Measurements from ENCODE around the gene BRF1.
"Not testable (repeated sequence)": the region's sequence is repeated elsewhere in the genome, so short reads cannot be mapped to it uniquely, and the experiment has no call there.

Gene BRF1

DNA sequence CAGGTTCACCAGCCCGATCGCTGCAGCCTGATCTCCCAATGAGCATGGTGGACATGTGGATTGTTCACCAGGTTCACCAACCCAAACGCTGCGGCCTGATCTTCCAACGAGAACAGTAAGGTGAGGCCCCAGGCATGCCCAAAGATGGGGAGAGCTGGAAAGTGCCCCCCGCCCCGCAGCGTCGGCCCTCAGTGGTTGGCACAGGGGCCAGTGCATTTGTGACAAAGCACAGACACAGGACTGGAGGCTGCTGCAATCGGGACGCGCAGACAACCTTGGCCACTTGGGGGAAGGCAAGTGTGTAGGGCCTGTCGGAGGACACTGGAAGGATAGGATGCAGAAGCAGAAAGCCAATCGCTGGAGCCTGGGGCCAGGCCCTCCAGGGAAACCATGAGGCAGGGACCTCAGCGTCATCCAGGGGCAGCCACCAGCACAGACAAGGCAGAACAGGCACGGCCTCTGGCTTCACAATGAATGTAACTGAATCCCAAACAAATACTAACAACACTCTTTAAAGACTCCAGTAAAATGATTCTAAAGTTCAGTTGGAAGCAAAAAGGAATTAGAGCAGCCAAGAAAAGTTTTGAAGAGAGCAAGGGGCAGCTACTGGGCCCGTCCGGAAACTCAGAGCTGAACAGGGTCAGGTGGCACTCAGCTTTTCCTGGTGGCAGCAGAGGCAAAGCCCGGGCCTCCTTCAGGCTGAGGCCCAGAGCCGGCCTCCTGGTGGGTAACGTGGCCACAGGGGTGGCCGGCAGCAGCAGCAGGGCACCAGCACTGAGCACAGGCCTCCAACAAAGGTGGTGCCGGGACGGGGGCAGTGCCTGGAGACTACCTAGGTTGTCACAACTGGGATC is 13.3 kb downstream of the BRF1 start:
- DNase-seq = no peak

DNA sequence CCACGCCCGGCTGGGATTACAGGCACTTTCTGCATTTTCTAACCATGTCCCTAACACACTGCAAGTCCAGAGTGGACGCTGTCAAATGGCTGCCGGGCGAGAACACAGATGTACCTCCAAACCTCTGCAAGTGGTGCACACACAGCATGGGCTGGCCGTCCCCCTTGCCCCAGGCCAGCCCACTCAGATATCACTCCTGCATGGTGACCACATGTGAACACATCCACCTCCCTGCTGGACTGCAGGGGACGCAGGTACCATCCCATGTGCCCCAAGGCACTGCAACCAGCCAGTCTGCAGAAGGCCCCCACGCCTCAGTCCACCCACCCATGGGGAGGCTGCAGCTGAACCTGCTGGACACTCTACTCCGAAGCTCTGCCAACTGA is 14.0 kb downstream of the BRF1 start:
- DNase-seq = no peak

DNA sequence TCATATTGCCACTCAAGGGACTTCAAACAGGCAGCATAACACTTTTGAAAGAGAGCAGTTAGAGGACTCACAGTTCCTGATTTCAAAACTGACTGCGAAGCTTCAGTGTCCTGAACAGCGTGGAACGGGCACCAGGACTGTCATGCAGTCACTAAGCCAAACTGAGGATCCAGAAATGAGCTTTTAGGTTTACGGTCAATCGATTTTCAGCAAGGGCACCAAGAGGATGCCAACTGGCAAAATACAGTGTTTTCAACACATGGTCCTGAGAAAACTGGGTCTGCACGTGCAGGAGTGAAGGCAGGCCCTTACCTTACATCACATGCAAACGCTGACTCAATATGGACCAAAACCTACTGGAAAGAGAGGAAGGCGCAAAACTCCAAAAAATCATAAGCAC is 15.6 kb downstream of the BRF1 start:
- DNase-seq = no peak

DNA sequence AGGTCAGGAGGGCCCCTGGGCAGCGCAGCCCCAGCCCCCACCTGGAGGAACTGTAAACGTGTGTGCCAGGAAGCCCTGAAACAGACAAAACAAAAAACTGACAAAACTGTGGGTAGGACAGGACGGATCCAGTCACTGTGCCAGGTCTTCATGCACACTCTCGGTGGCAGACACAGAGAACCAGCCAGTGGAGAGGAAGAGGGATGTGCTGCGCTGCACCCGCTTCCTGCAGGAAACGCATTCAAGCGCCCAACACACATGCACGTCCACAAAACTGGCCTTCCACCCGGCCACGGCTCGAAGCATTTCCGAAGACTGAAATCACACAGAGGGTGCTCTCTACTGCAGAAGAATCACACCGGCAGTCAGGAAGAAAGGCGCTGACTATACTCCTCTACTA is 16.9 kb downstream of the BRF1 start:
- DNase-seq = no peak

DNA sequence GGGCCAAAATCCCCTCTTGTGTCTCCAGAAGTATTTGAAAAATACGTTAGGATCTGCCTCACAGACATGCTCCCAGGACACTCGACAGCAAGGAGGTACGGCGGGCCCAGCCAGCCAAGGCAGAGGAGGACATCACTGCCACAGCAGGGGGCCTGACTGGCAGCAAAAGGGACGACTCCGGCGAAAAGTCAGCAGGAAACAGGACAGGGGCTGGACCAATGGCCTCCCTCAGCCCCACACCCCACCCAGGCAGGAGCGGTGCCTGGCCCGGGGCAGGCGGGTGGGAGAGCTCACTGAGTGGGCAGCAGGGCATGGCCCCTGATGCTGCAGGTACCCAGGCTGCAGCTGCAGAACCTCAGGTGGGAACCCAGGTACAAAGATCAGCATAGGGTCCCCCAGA is 17.8 kb downstream of the BRF1 start:
- no peak for DNase-seq

DNA sequence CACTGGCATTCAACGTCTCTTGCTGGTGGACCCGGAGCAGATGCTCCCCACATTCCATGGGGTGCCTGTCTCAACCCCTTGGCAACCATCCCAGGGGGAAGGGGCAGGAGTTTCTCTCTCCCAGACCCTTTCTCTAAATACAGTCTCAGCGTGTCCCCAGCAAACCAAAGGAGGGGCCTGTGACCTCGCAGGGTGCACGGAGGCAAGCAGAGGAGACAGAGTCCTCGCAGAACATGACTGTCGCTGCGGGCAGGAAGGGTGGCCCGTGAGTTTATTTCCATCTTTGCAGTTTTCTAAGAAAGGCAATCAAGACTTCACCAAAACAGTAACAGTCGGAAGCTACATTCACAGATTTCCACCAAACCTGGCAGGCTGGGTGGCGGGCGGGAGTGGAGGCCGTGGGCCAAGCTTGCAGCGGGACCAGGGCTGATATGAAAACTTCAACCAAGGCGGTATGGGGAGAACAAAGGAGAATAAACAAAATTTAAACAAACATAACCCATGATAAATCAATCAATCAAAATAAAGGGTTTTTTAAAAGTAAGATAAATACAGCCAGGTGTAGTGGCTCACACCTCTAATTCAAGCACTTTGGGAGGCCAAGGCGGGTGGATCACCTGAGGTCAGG is 18.6 kb downstream of the BRF1 start:
- DNase-seq = no peak

DNA sequence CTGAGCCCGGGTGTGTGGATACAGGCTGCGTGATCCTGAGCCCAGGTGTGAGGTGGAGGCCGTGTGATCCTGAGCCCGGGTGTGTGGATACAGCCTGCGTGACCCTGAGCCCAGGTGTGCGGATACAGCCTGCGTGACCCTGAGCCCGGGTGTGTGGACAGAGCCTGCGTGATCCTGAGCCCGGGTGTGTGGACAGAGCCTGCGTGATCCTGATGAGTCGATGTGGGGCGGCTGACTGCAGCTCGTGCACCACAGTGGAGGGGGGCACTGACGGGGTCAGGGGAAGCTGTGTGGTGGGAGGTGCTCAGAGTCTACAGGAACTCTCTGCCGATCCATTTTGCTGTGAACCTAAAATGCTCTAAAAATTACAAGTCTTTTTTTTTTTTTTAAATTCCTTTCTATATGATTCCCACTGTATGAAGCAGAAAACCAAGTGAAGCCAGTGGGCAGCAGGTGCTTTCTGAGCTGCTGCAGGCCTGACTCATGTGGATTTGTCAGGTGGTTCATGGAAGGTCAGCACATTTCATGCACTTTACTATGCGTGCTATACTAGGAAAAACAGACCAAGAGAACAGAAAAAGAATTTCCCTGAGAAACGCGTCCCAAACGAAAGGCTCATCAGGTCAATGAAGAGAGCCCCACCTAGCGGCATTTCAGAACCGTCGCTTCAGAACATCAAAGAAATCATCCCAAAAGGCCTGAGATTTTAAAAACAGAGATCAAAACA is 19.3 kb downstream of the BRF1 start:
- no peak for DNase-seq

DNA sequence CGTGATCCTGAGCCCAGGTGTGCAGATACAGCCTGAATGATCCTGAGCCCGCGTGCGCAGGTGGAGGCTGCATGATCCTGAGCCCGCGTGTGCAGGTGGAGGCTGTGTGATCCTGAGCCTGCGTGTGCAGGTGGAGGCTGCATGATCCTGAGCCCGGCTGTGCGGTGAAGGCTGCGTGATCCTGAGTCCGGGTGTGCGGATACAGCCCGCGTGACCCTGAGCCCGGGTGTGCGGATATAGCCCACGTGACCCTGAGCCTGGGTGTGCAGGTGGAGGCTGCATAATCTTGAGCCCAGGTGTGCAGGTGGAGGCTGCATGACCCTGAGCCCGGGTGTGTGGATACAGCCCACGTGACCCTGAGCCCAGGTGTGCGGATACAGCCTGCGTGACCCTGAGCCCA is 20.3 kb downstream of the BRF1 start:
- no peak for DNase-seq

DNA sequence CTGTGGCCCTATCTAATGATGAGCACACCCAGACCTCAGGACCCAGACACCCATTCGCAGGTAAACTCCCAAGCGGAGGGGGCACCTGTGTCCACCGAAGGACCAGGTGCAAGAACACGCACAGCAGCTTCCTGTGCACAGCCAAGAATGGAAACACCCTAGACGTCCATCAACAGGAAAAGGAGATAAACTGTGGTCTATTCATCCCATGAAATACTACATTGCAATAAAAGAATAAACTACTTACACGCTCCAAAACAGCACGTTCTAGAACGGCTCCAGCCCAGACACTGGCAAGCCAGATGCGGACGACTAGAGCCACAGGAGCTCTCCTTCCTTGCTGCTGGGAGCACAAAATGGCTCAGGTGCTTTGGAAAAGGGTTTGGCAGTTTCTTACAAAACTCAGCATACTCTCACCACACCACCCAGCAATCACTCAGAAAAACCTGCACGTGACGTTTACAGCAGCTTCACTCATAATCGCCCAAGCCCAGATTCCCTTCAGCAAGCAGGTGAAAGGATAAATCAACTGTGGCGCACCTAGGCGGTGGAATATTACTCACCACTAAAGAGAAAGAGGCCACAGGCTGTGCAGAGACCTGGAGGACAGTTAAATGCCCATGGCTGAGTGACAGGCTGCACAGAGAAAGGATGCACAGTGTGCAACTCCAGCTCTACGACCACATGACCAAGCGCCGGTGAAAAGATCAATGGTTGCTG is 21.0 kb downstream of the BRF1 start:
- no peak for DNase-seq

DNA sequence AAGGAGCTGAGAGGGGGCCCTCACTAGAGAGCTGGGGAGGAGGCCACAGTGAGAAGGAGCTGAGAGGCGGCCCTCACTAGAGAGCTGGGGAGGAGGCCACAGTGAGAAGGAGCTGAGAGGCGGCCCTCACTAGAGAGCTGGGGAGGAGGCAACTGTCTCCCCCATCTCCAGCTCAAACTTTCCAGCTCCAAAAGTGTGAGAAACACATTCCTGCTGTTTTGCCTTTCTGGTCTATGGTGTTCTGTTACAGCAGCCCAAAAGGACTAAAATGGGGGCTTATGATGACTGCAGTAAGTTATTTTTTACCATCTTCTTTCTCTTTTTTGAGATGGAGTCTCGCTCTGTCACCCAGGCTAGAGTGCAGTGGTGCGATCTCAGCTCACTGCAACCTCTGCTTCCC is 23.4 kb downstream of the BRF1 start:
- DNase-seq = not testable (repeated sequence)

DNA sequence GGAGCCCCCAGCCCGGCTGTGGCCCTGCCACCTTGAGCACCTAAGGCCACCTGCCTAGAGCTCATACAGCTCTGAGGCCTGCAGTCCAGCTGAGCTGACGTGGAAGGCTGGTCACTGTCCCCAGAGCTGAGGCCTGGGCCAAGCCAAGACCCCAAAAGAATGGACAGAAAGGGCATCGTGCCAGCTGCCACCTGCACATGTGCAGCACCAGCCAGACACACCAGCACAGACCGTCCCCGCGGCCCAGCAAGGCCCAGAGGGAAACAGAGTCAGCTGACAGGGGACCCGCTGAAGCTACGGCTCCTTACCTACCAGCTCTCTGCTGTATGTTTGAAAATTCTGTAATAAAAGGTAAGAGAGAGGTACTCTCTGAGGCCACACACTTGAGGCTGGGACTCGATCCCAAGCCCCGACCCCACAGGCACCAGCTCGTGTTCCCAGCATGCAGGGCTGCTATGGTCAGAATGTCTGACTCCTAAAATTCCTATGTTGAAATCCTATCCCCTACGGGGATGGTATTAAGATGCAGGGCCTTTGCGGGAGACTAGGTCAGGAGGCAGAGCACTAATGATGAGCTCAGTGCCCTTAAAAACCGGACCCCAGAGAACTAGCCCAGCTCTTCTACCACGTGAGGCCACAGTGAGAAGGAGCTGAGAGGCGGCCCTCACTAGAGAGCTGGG is 25.4 kb downstream of the BRF1 start:
- no peak for DNase-seq

DNA sequence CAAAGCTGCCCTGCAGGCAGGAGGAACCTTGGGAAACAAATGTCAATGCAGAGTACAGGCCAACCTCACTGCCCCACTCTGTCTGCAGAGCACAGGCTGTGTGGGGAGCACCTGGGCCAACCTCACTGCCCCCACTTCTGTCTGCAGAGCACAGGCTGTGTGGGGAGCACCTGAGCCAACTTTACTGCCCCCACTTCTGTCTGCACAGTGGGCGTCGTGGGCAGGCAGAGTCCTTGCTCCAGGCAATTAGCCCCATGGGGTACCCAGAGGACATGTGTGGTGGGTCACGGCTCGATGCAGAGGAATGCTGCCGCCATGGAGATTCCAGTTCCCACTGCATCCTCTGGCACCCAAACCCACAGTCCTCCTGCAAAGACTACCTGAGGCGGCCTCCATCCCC is 26.2 kb downstream of the BRF1 start:
- DNase-seq = no peak

DNA sequence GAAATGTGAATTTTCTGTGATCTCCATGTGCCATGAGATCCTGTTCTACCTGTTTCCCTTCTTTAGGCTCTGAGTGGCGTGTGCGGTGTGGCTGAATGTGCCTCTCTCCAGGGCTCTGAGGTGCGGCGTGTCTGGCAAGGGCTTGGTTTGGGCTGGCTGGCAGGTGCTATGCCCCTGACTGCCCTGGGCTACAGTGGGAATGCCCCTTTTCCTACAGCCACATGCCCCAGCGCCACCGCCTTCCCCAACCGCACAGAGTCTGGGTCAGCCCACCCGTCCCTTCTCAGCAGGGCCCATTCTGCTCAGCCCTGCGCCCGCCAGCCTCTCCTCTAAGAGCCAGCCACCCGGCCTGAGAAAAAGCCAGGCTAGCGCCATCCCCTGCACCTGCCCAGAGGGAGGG is 27.7 kb downstream of the BRF1 start:
- no peak for DNase-seq

DNA sequence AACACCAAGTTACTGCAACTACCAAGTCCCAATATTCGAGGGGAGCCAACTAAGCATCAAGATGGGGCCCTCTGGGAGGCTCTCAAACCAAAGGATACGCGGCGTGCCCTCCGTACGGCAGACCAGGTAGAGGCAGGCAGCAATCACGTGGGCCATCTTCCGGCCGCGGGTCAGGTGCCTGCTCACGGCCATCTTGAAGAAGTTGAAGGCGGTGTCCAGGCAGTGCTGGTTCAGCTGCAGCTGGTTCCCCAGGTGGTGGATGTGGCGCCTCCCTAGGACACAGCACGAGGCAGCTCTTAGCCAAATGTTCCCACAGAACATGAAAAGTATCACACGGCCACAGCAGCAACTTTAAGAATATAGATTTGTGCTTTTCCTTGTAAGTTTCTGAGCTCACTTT is 28.2 kb downstream of the BRF1 start:
- no peak for DNase-seq

DNA sequence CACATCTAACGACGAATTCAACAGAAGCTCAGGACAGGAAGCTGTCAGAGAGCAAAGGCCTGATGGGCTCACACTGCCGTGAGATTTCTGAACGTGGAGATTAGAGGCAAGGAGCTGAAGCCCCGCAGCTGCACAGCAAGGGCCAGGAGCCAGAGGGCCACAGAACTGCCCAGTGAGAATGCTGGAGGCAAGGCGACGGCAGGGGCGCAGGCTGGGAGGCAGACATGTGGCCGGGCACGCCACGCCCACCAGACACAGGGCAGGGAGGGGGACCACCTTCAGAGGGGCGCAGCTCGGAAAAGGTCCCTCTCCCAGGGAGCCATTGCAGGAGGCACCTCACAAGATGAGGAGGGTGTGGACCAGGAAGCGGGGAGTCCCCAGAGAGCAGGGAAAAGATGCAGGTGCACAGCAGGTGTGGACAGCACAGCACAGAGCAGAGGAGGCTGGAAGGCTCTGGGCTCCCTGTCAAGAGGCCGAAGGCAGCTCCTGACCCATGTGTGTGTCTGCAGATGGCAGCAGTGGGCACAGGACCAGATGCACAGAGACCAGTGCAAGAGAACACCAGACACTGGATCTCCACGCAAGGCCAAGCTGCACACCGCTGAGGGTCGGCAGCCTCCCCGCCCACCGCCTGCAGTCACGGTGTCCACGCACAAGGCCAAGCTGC is 29.4 kb downstream of the BRF1 start:
- no peak for DNase-seq

DNA sequence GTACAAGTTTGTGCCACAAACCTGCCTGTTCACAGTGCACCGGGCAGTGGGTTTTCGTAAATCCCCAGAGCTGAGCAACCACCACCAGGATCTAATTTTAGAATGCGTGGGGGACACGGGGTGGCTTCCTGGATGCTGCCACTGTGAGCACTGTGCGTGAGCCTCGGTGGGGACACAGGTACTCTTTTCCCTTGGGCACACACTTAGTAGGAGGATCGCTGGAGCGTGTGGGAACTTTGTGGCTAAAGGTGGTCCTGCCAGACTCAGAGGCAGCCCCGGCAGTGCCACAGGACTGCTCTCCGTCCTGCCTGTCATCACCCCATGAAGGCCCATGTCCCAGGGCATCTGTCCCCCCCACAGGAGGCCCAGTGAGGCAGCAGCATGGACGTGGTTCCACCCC is 31.4 kb downstream of the BRF1 start:
- DNase-seq = no peak

DNA sequence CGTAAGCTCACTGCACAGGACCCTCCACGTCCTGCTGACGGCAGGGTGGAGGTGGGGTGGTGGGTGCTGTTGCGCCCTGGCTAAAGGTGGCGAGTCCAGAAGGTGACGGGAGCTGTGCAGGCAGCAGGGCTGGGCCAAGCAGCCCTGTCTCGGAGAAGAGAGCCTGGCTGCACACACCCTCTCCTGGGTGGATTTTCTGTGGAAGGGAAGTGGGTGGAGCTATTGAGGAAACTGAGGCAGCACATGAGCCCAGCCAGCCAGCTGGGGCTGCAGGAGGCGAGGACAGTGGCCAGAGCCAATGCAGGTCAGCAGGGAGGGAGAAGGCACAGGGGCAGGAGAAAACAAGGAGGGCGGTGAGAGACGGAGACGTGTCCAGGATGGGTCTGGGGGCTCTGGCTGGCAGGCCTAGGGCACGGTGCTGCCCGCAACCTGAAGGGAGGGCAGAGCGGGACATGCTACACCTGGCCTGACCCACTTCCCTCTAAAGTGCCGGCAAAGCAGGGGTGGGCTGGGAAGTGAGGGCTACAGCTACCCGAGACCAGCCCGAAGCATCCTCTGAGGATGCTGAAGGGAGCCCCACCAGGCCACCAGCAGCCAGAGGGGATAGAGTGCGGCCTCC is 32.0 kb downstream of the BRF1 start:
- no peak for DNase-seq

DNA sequence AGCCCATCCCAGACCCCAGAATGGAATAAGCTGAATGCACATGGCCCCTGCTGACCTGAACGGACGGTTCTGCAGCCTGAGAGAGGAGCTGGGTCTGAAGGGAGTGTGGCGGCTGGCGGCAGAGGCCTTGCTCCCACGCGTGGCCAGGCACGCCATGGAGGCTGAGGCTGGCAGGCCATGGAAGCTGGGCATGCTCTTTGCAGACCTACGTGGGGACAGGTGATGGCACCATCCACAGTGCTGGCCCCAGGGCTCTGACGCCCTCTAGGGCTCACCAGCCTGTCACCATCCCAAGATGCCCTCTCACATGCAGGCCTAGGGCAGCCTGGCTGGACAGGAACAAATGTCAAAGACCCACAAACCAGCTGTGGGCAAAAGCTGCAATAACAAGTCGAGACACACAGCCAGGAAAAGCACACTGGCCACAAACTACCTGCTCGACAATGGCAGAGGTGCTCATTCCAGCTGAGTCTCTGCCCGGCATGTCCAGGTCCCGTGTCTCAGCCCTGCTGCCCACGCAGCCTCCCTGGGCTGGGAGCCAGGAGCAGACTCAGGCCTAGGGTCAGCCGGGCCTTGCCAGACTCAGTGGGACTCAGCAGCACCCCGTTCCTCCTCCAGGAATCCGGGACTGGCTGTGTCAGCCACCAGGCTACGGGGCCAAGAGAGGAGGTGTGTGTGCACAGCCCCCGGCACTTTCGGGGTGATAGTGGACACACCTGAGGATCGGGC is 32.8 kb downstream of the BRF1 start:
- no peak for DNase-seq

DNA sequence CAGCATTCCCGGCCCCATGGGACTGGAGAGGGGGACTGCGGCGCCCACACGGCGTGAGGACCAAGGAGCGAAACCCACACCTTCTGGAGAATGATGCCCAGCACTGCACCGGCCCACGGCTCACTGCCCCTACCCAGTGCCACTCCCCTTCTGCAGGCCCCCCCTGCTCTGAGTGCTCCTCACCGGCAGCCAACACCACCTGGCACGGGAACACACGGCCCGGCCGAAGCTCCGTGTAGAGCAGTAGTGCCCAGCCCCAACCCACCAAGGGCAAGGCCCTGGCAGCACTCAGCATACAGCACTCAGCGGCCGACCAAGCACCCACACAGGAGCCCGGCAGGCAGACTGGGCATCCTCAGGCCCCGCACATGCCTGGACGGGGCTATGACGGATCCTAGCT is 39.0 kb downstream of the BRF1 start:
- no peak for DNase-seq

DNA sequence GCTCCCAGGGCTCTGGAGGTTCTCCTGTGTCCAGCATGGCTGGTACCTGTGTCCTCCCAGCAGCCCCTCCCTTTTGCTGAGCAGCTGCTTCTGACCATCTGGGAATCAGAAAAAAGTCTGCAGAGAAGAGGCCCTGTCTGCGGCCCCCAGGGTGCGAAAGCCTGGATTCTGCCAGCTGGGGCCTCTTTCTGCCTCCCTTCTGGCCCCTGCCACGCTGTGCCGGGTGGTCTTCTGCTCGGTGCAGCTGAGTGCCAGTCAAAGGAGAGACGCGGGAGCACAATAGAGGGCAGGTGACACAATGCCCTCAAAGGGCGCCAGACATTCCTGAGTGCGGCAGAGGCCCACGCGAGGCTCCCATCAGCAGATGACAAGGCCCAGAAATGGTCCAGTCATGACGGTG is 39.8 kb downstream of the BRF1 start:
- DNase-seq = no peak

DNA sequence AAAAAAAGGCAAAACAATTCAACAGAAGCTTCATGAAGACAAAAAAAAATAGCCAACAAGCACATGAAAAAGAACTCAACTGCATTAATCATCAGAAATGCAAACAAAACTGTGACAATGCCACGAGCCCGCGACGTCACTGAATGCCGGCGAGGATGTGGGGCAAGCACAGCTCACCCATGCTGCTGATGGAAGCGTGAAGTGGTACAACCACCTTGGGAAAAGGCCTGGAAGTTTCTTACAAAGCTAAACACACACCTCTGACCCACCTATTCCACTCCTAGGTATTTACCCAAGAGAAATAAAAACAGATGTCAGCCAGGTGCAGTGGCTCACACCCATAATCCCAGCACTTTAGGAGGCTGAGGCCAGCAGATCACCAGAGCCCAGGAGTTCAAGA is 42.0 kb downstream of the BRF1 start:
- no peak for DNase-seq

Data from activated CD8-positive, alpha-beta memory T cell treated with anti-CD3 and anti-CD28 coated beads, Interleukin-2, amount 50 U/mL, for 48 hours (primary cell).